ENCODE measurements around the gene IL1A.

The IL1A gene

DNA sequence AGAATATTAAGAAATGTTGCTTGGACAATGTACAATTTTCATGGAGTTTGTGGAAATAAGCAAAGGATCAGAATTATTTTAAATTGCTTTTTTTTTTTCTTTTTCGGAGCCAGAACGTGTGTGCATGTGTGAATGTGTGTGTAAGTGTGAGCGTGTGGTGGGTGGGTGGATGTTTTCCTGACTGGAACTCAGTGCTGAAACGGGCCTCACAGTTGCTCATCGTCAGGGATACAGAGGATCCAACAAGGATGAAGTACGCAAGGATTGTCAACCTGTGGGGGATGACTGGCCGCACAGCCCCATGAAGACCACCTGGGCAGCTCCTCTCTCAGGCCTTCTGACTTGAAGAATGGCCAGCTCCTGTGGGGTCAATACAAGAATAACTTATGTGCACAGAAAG, 34.8 kb upstream of the IL1A start:
- H3K27me3 ChIP-seq (replicated peaks in 2 of 5; ENCODE audit: control insufficient read depth in 4 of 5, insufficient read depth in 5 of 5, low read length in 4 of 5): no peaks in the 10 kb centered on the region
- ChIA-PET POLR2A (interaction anchor here (0.6 kb wide), 1 partner anchor 18 kb away, joined by 6 read pairs; the partner anchor contains the start of gene IL1B), CTCF (interaction anchor here (1.0 to 1.7 kb wide), 3 partner anchors 10 to 69 kb away, joined by 3 to 5 read pairs (median 3); no protein-coding TSS in a partner anchor)
- H3K27ac ChIP-seq (ENCODE audit: insufficient read depth in 1 of 2, low read depth in 1 of 2, low read length in 2 of 2, poor library complexity in 1 of 2, severe bottlenecking in 2 of 2): no peak overlapping the region
- H3K36me3 ChIP-seq (ENCODE audit: control insufficient read depth in 4 of 4, insufficient read depth in 4 of 4, low read length in 3 of 4): no peaks in the 10 kb centered on the region
- no peaks in the 10 kb centered on the region for H3K9me3 ChIP-seq (ENCODE audit: control extremely low read depth in 1 of 5, control insufficient read depth in 4 of 5, insufficient read depth in 2 of 5, low read depth in 1 of 5, low read length in 4 of 5)
- no peak overlapping the region for H3K4me3 ChIP-seq (ENCODE audit: control insufficient read depth in 1 of 7, extremely low read depth in 1 of 7, insufficient read depth in 4 of 7, low read depth in 2 of 7, low read length in 6 of 7)
- 90% methylated on average over 6 of the region's 7 CpGs for WGBS (ENCODE audit: insufficient coverage)
- peaks cover 0 to 25% (median 16%) of the 10 kb centered on the region in 4 experiments for H3K4me1 ChIP-seq (ENCODE audit: control extremely low read depth in 1 of 4, control insufficient read depth in 4 of 4, insufficient read depth in 4 of 4, low read length in 3 of 4)
- DNase-seq: no peak

DNA sequence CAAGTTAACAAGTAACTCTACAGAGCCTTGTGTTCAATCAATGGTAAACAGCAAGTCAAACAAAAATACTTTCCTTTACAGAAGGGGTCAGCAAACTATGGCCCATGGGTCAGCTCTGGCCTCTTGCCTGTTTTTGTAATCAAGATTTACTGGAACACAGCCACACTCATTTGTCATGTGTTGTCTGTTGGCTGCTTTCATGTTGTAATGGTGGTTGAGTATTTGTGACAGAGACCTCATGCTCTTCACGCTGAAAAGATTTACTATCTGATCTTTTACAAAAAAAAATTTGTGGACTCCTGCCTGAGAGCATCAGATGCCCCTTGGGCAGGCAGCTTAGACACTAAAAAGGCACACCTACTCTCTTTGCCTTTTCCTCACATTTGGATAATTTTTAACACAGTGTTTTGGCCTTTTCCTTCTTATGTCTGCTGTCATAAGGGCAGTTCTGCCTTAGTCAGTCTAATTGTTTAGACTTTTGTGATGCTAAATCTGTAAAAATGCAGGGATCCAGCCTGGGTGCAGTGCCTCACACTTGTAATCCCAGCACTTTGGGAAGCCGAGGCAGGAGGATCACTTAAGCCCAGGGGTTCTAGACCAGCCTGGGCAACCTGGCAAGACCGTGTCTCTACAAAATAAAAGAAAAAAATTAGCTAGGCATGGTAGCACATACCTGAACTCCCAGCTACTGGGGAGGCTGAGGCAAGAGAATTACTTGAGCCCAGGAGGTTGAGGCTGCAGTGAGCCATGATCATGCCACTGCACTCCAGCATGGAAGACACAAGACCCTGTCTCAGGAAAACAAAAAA, 34.0 kb upstream of the IL1A start:
- 92% methylated on average over 2 of the region's 3 CpGs for WGBS (ENCODE audit: insufficient coverage)
- Histone ChIP-seq H3K4me3 (ENCODE audit: control insufficient read depth in 1 of 7, extremely low read depth in 1 of 7, insufficient read depth in 4 of 7, low read depth in 2 of 7, low read length in 6 of 7) (no peak overlapping the region), H3K27me3 (replicated peaks in 2 of 5; ENCODE audit: control insufficient read depth in 4 of 5, insufficient read depth in 5 of 5, low read length in 4 of 5) (no peaks in the 10 kb centered on the region), H3K27ac (ENCODE audit: insufficient read depth in 1 of 2, low read depth in 1 of 2, low read length in 2 of 2, poor library complexity in 1 of 2, severe bottlenecking in 2 of 2) (no peak overlapping the region), H3K9me3 (ENCODE audit: control extremely low read depth in 1 of 5, control insufficient read depth in 4 of 5, insufficient read depth in 2 of 5, low read depth in 1 of 5, low read length in 4 of 5) (no peaks in the 10 kb centered on the region), H3K4me1 (ENCODE audit: control extremely low read depth in 1 of 4, control insufficient read depth in 4 of 4, insufficient read depth in 4 of 4, low read length in 3 of 4) (peaks cover 0 to 23% (median 12%) of the 10 kb centered on the region in 4 experiments), H3K36me3 (ENCODE audit: control insufficient read depth in 4 of 4, insufficient read depth in 4 of 4, low read length in 3 of 4) (no peaks in the 10 kb centered on the region)
- CTCF ChIA-PET: interaction anchor here (0.6 to 1.7 kb wide), 5 partner anchors 9 to 68 kb away, joined by 3 to 5 read pairs (median 3); no protein-coding TSS in a partner anchor
- DNase-seq: no peak
- POLR2A ChIA-PET: no interaction called here

DNA sequence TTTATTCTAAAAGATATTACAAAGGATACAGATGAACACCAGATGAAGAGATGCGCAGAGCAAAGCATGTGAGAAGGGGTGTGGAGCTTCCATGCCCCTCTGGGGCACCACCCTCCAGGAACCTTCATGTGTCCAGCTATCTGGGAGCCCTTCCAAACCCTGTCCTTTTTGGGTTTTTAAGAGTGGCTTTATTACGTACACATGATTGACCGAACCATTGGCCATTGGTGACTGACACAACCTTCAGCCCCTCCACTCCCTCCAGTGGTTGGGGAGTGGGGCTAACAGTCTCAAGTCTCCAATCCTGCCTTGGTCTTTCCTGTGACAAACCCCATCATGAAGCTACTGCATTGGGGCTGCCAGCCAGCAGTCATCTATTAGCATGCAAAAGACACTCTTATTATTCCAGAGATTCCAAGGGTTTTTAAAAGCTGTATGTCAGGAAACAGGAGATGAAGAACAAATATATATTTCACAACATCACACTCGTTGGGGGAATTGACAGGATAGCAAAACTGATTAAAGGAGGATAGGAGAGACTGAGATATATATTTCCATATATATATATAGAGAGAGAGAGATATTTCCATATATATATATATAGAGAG, 32.9 kb upstream of the IL1A start:
- H3K9me3 ChIP-seq (ENCODE audit: control extremely low read depth in 1 of 5, control insufficient read depth in 4 of 5, insufficient read depth in 2 of 5, low read depth in 1 of 5, low read length in 4 of 5): no peaks in the 10 kb centered on the region
- POLR2A ChIA-PET: no interaction called here
- WGBS (ENCODE audit: insufficient coverage): no CpG with 5 or more reads among the region's 4 CpGs
- H3K36me3 ChIP-seq (ENCODE audit: control insufficient read depth in 4 of 4, insufficient read depth in 4 of 4, low read length in 3 of 4): no peaks in the 10 kb centered on the region
- no peak for DNase-seq
- CTCF ChIA-PET: interaction anchor here (0.6 to 1.3 kb wide), 5 partner anchors 16 to 131 kb away, joined by 3 to 4 read pairs (median 3); no protein-coding TSS in a partner anchor
- no peak overlapping the region for H3K4me3 ChIP-seq (ENCODE audit: control insufficient read depth in 1 of 7, extremely low read depth in 1 of 7, insufficient read depth in 4 of 7, low read depth in 2 of 7, low read length in 6 of 7)
- no peak overlapping the region for H3K27ac ChIP-seq (ENCODE audit: insufficient read depth in 1 of 2, low read depth in 1 of 2, low read length in 2 of 2, poor library complexity in 1 of 2, severe bottlenecking in 2 of 2)
- no peaks in the 10 kb centered on the region for H3K27me3 ChIP-seq (replicated peaks in 2 of 5; ENCODE audit: control insufficient read depth in 4 of 5, insufficient read depth in 5 of 5, low read length in 4 of 5)
- peaks cover 0 to 18% (median 12%) of the 10 kb centered on the region in 4 experiments for H3K4me1 ChIP-seq (ENCODE audit: control extremely low read depth in 1 of 4, control insufficient read depth in 4 of 4, insufficient read depth in 4 of 4, low read length in 3 of 4)

DNA sequence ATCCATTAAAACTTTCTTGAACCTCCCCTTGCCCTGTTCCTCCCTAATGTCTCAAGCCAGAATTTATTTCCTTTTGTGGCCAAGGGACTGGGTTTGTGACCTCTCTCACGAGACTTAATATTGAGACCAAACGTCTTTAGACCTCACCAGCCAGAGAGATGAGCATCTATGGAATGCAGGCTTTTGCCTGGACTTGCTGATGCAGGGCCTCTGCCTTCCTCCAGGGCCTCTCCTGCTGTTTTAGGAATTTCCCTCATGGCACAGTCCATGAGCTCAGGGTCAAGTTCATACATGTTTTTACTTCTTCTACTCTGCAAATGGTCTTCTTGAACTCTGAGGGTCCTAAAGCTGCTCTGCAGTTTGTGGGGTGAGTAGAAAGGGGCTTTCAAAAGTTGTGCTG, 30.0 kb upstream of the IL1A start:
- Histone ChIP-seq H3K27me3 (replicated peaks in 2 of 5; ENCODE audit: control insufficient read depth in 4 of 5, insufficient read depth in 5 of 5, low read length in 4 of 5) (no peaks in the 10 kb centered on the region), H3K36me3 (ENCODE audit: control insufficient read depth in 4 of 4, insufficient read depth in 4 of 4, low read length in 3 of 4) (no peaks in the 10 kb centered on the region), H3K9me3 (ENCODE audit: control extremely low read depth in 1 of 5, control insufficient read depth in 4 of 5, insufficient read depth in 2 of 5, low read depth in 1 of 5, low read length in 4 of 5) (no peaks in the 10 kb centered on the region), H3K4me1 (ENCODE audit: control extremely low read depth in 1 of 4, control insufficient read depth in 4 of 4, insufficient read depth in 4 of 4, low read length in 3 of 4) (peaks cover 0 to 15% (median 4%) of the 10 kb centered on the region in 4 experiments), H3K27ac (ENCODE audit: insufficient read depth in 1 of 2, low read depth in 1 of 2, low read length in 2 of 2, poor library complexity in 1 of 2, severe bottlenecking in 2 of 2) (no peak overlapping the region), H3K4me3 (ENCODE audit: control insufficient read depth in 1 of 7, extremely low read depth in 1 of 7, insufficient read depth in 4 of 7, low read depth in 2 of 7, low read length in 6 of 7) (no peak overlapping the region)
- no peak for DNase-seq
- ChIA-PET CTCF (interaction anchor here (1.0 to 1.9 kb wide), 3 partner anchors 9 to 16 kb away, joined by 3 to 4 read pairs (median 3); no protein-coding TSS in a partner anchor), POLR2A (no interaction called here)
- 79% methylated on average over 2 of the region's 2 CpGs for WGBS (ENCODE audit: insufficient coverage)

DNA sequence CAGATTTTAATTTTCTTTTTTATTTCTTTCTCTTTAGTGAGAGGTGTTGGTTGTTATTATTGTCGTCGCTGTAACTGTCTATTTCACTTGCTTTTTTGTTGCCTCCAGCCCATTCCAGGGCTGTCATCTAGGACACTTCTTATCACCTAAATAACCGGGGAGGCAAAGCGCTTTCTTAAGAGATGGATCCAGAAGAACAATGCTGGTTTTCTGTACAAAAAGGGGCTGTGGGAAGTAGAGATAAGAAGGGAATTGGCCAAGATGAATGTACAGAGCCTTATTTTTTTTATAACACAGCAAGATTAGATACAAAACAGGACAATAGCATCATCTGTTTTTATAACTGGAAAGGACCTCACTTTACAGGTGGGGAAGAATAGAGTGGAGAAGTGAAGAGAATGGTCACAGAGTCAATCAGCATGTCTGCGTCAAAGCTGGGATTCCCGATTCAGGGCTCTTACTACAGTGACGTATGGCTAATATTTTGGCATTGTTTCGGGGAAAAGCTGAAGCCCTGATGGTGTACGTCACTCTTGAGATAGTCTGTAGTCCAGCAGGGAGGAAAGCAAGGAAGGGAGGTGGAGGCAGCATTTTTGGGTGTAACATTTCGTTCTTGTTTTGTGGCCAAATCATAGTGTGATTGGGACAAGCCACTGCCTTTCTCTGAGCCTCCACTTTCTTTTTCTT, 29.1 kb upstream of the IL1A start:
- Histone ChIP-seq H3K9me3 (ENCODE audit: control extremely low read depth in 1 of 5, control insufficient read depth in 4 of 5, insufficient read depth in 2 of 5, low read depth in 1 of 5, low read length in 4 of 5) (no peaks in the 10 kb centered on the region), H3K27me3 (replicated peaks in 2 of 5; ENCODE audit: control insufficient read depth in 4 of 5, insufficient read depth in 5 of 5, low read length in 4 of 5) (no peaks in the 10 kb centered on the region), H3K4me3 (ENCODE audit: control insufficient read depth in 1 of 7, extremely low read depth in 1 of 7, insufficient read depth in 4 of 7, low read depth in 2 of 7, low read length in 6 of 7) (no peak overlapping the region), H3K36me3 (ENCODE audit: control insufficient read depth in 4 of 4, insufficient read depth in 4 of 4, low read length in 3 of 4) (no peaks in the 10 kb centered on the region), H3K27ac (ENCODE audit: insufficient read depth in 1 of 2, low read depth in 1 of 2, low read length in 2 of 2, poor library complexity in 1 of 2, severe bottlenecking in 2 of 2) (no peak overlapping the region), H3K4me1 (ENCODE audit: control extremely low read depth in 1 of 4, control insufficient read depth in 4 of 4, insufficient read depth in 4 of 4, low read length in 3 of 4) (peaks cover 0 to 15% (median 4%) of the 10 kb centered on the region in 4 experiments)
- CTCF ChIA-PET: interaction anchor here (1.1 to 1.2 kb wide), 3 partner anchors 9 to 28 kb away, joined by 3 read pairs; no protein-coding TSS in a partner anchor
- POLR2A ChIA-PET: interaction anchor here (0.6 kb wide), 1 partner anchor 14 kb away, joined by 5 read pairs; no protein-coding TSS in a partner anchor
- 98% methylated on average over 5 of the region's 10 CpGs for WGBS (ENCODE audit: insufficient coverage)
- no peak for DNase-seq

DNA sequence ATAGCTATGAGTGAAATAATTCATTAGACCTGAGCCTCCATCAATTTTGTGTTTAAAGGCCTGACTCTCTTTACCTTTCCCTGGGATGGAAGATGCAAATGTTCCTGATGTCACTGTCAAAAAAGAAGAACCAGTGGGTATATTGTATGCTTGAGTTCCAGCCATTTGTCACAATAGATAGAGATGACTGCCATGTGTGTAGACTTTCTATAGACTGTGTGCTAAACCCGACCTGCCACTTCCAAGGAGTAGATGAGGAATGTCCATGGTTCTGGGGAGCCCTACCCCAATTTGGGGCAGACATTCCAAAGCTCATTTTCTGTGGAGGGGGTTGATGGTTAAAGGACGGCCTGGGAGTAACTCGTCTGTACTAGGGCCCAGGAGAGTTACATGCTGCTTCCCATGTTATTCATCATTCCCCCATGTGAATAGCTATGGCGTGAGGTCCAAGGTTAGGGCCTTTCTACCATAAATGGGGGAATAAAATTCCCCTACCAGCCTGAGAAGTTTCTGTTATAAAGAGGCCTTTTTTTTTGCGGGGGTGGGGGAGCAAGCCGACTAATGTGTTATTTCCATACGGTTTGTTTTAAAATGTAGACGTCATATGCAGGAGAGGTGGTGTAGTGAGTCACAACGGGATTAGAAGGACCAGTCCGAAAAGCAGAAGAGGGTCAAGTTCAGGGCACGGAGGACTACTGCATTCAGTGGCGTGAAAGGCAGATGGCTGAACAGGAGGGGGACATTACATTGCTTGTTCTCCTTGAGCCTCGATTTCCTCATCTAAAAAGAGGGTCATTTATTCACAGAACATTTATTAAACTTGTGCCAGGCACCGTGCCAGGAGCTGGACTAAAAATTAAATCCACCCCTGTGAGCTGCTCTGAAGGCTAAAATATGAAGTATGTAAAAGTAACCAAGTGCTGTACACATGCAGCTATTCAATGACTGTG, 28.3 kb upstream of the IL1A start:
- Histone ChIP-seq H3K9me3 (ENCODE audit: control extremely low read depth in 1 of 5, control insufficient read depth in 4 of 5, insufficient read depth in 2 of 5, low read depth in 1 of 5, low read length in 4 of 5) (peaks cover 0 to 2% (median 0%) of the 10 kb centered on the region in 5 experiments), H3K4me1 (ENCODE audit: control extremely low read depth in 1 of 4, control insufficient read depth in 4 of 4, insufficient read depth in 4 of 4, low read length in 3 of 4) (peaks cover 0 to 15% (median 4%) of the 10 kb centered on the region in 4 experiments), H3K4me3 (ENCODE audit: control insufficient read depth in 1 of 7, extremely low read depth in 1 of 7, insufficient read depth in 4 of 7, low read depth in 2 of 7, low read length in 6 of 7) (no peak overlapping the region), H3K27me3 (replicated peaks in 2 of 5; ENCODE audit: control insufficient read depth in 4 of 5, insufficient read depth in 5 of 5, low read length in 4 of 5) (no peaks in the 10 kb centered on the region), H3K27ac (ENCODE audit: insufficient read depth in 1 of 2, low read depth in 1 of 2, low read length in 2 of 2, poor library complexity in 1 of 2, severe bottlenecking in 2 of 2) (no peak overlapping the region), H3K36me3 (ENCODE audit: control insufficient read depth in 4 of 4, insufficient read depth in 4 of 4, low read length in 3 of 4) (no peaks in the 10 kb centered on the region)
- WGBS (ENCODE audit: insufficient coverage): 80% methylated on average over 7 of the region's 14 CpGs
- DNase-seq: no peak
- ChIA-PET CTCF (interaction anchor here (0.9 to 1.4 kb wide), 8 partner anchors 8 to 129 kb away, joined by 3 to 5 read pairs (median 3); no protein-coding TSS in a partner anchor), POLR2A (interaction anchor here (0.6 kb wide), 1 partner anchor 15 kb away, joined by 5 read pairs; no protein-coding TSS in a partner anchor)
